ENCODE data around the gene RGS14.

RGS14 gene, protein sequence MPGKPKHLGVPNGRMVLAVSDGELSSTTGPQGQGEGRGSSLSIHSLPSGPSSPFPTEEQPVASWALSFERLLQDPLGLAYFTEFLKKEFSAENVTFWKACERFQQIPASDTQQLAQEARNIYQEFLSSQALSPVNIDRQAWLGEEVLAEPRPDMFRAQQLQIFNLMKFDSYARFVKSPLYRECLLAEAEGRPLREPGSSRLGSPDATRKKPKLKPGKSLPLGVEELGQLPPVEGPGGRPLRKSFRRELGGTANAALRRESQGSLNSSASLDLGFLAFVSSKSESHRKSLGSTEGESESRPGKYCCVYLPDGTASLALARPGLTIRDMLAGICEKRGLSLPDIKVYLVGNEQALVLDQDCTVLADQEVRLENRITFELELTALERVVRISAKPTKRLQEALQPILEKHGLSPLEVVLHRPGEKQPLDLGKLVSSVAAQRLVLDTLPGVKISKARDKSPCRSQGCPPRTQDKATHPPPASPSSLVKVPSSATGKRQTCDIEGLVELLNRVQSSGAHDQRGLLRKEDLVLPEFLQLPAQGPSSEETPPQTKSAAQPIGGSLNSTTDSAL
- 27.6 to 121 (median 64.5) reads per million in 9 experiments for total RNA-seq

DNA sequence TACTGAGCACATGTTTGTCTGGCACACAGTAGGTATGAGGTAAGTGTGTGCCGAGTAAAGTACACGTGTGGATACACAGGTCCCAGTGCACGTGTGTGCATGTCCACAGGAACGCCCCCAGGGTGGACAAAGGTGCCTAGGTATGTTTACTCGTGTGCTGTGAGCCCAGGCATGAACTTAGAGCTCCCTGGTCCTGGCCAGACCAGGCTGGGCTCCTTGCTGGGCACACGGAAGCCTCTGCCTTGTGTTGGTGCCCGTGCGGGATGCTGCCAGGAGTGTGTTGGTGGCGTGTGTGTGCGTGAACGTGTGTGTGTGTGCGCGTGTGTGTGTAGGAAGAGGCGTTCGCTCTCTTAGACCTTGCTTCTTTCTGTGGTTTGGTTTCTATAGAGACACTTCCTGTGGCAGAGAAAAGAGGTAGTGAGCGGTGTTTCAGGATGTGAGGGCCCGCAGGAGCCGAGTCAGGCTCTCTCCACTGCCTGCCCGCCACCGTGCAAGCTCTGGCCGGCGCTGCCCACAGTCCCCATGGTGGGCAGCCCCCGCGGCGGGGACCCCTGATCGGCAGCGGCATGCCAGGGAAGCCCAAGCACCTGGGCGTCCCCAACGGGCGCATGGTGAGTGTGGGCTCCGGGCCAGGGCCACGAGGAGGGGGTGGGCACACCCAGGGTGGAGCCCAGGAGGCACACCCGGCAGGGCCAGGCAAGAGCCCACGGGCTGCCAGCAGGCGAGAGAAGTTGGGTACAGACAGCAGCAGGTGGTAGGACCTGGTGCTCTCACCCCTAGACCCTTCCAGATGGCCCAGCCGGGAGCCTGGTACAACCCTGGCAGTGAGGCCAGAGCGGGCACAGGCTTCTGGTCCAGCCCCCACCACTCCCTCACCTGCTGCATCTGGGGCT lies at the start of gene RGS14:
RGS14 (plus strand) TSS at position 466 of the 893 bp plus-strand sequence; CDS start at position 567, 101 bp downstream.
- ATAC-seq (replicated peaks): peak; percentile 95
- peaks cover 35% of the 10 kb centered on the region for H3K36me3 Mint-ChIP-seq (ENCODE audit: insufficient read depth)
- peaks cover 61 to 65% of the 10 kb centered on the region in 2 donors for H3K4me1 Mint-ChIP-seq (ENCODE audit: low read depth in 2 of 2)
- H3K27me3 Mint-ChIP-seq: no peaks in the 10 kb centered on the region
- H3K4me3 Mint-ChIP-seq: peak within 1 kb of the TSS; percentile 87 to 96
- no peaks in the 10 kb centered on the region for H3K9me3 Mint-ChIP-seq
- peak within 1 kb of the TSS; percentile 92 to 98 for H3K27ac Mint-ChIP-seq
- peak; percentile 58 to 61 (median 58) for DNase-seq

DNA sequence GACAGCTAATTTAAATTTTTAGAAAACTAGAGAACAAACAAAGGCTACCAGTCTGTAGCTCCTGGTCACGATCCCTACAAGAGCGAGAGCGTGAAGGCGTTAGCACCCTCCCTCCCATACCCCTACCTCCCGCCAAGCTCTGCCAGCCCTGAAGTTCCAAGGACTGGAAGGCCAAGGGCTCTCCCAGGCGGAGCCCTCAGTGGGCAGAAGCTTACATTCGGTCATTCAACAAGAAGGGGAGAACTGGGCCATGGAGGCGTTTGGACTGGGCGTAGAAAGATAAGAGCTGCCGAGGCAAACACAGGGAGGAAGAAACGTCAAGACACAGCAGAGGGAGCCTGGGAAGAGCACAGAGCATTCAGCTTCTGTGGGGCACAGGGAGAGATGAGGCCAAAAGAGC lies 49.0 kb upstream of the RGS14 start:
- Mint-ChIP-seq H3K27me3 (no peaks in the 10 kb centered on the region), H3K36me3 (ENCODE audit: insufficient read depth) (peaks cover 45% of the 10 kb centered on the region), H3K9me3 (no peaks in the 10 kb centered on the region), H3K4me1 (ENCODE audit: low read depth in 2 of 2) (peaks cover 50 to 59% of the 10 kb centered on the region in 2 donors), H3K4me3 (peak overlapping the region; percentile 25 to 83), H3K27ac (peak overlapping the region in 1 of 2 donors; percentile 75)
- ATAC-seq (replicated peaks) (no peak), DNase-seq (no peak)

DNA sequence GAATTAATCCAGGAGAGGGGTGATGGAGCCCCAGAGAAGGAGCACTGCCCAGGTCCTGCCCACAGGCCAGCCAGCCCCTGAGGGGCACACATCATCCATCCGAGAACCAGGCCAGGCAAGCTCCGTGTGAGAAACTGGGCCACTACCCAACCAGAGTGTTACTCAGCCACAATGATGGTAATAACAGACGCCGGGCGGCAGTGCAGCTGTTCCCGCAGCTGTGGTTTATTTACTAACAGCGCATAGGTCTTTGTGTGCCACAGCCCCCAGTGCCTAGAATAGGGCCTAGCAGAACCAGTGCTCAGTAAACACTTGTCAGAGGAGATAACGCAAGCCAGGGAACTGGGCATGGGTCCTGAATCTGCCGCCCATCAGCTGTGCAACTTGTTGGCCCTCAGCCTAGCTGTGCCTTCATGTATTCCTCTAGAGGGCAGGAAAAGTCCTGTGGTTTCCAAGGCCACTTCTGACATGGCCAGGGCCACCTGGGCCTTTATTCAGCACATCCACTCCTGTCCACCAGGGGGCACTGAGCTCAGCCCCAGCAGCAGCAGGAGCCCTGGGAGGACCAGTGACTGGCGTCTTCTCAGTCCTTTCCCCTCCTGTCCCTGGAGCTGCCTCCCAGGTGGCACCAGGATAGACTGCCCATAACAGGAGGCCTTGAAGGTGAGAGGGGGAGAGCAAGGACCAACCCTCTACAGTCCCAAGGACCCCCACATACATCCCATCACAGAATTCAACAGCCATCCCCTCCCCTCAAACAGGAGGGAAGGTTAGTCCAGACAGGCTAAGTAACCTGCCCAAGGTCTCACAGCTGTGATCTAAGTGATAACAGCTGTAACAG lies 48.2 kb upstream of the RGS14 start:
- Mint-ChIP-seq H3K4me3 (peak overlapping the region; percentile 49 to 83), H3K27me3 (no peaks in the 10 kb centered on the region), H3K9me3 (no peaks in the 10 kb centered on the region), H3K4me1 (ENCODE audit: low read depth in 2 of 2) (peaks cover 42 to 51% of the 10 kb centered on the region in 2 donors), H3K27ac (peak overlapping the region in 1 of 2 donors; percentile 75), H3K36me3 (ENCODE audit: insufficient read depth) (peaks cover 37% of the 10 kb centered on the region)
- ATAC-seq (replicated peaks) (peak; percentile 26), DNase-seq (peak; percentile 64 to 68 (median 66))

DNA sequence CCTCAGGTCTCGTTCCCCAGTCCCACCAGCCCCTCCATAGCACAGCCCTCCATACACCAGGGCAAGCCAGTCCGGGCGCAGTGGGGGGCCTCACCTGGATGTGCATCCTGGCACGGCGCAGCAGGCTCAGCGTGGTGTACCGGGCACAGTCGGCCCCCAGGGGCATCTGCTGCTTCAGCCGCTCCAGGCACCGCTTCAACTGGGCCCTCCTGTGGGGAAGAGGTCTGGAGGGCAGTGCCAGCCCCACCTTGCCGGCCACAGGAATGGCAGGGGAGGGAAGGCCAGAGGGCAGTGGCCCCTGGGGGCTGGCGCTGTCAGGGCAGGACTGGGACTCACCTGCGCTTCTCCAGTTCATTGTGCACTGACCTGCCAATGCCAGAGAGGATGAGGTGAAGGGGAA lies 47.4 kb upstream of the RGS14 start:
- no peaks in the 10 kb centered on the region for H3K9me3 Mint-ChIP-seq

DNA sequence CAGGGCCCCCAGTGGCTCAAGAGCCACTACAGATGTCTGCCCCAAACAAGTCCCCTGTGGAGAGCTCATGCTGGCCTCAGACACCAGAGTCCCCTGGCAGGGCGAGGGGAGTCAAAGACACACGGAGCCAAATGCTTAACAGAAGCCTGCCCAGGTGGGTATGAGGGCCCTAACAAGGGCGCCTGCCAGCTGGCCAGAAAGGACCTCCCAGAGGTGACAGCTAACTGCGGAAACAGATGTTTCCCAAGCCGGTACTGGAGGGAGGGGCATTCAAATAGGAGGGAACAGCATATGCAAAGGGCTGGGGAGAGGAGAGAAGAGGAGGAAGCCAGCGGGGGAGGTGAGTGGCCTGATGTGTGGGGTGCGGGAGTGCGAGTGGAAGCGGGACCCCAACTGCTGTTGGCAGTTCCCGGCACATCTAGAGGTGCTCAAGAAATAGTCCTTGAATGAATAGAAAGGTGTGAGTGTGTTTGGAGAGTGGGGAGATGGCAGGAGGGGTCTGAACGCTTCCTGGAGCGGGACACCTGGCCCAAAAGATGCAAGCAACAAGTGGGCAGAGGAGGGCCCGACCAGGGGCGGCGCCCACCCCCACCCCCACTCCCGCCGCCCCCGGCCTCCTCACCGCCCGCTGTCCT lies 46.9 kb upstream of the RGS14 start:
- peaks cover 32 to 39% of the 10 kb centered on the region in 2 donors for H3K4me1 Mint-ChIP-seq (ENCODE audit: low read depth in 2 of 2)
- DNase-seq (no peak), ATAC-seq (replicated peaks) (no peak)
- no peaks in the 10 kb centered on the region for H3K9me3 Mint-ChIP-seq
- peak overlapping the region; percentile 82 to 83 for H3K4me3 Mint-ChIP-seq
- H3K36me3 Mint-ChIP-seq (ENCODE audit: insufficient read depth): peaks cover 27% of the 10 kb centered on the region
- peak overlapping the region; percentile 30 to 32 for H3K27ac Mint-ChIP-seq
- H3K27me3 Mint-ChIP-seq: no peaks in the 10 kb centered on the region

More for the DNA sequence above, 47.4 kb upstream of the RGS14 start:
- DNase-seq (no peak), ATAC-seq (replicated peaks) (no peak)
- Mint-ChIP-seq H3K27ac (peak overlapping the region in 1 of 2 donors; percentile 75), H3K4me3 (peak overlapping the region; percentile 82 to 83), H3K27me3 (no peaks in the 10 kb centered on the region), H3K4me1 (ENCODE audit: low read depth in 2 of 2) (peaks cover 36 to 43% of the 10 kb centered on the region in 2 donors), H3K36me3 (ENCODE audit: insufficient read depth) (peaks cover 31% of the 10 kb centered on the region)

DNA sequence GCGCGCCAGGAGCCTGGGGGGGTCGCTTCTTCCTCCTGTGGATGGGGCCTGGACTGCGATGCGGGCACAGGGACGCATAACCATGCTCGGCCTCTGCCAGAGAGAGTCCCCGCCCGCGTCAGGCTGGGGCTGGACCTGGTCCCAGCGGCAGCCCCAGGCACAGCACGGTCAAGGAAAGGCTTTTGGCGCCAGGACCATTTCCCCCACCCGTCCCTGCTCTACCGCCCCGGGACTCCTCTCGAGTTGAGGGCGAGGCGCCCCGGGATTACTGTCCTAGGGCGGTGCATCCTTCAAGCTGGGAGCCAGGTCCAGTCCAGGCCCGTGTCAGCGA lies 46.4 kb upstream of the RGS14 start:
- Mint-ChIP-seq H3K4me3 (peak overlapping the region; percentile 82 to 83), H3K4me1 (ENCODE audit: low read depth in 2 of 2) (peaks cover 28 to 35% of the 10 kb centered on the region in 2 donors), H3K9me3 (no peaks in the 10 kb centered on the region), H3K27me3 (no peaks in the 10 kb centered on the region), H3K36me3 (ENCODE audit: insufficient read depth) (peaks cover 22% of the 10 kb centered on the region), H3K27ac (no peak overlapping the region)
- no peak for ATAC-seq (replicated peaks)
- DNase-seq: no peak

DNA sequence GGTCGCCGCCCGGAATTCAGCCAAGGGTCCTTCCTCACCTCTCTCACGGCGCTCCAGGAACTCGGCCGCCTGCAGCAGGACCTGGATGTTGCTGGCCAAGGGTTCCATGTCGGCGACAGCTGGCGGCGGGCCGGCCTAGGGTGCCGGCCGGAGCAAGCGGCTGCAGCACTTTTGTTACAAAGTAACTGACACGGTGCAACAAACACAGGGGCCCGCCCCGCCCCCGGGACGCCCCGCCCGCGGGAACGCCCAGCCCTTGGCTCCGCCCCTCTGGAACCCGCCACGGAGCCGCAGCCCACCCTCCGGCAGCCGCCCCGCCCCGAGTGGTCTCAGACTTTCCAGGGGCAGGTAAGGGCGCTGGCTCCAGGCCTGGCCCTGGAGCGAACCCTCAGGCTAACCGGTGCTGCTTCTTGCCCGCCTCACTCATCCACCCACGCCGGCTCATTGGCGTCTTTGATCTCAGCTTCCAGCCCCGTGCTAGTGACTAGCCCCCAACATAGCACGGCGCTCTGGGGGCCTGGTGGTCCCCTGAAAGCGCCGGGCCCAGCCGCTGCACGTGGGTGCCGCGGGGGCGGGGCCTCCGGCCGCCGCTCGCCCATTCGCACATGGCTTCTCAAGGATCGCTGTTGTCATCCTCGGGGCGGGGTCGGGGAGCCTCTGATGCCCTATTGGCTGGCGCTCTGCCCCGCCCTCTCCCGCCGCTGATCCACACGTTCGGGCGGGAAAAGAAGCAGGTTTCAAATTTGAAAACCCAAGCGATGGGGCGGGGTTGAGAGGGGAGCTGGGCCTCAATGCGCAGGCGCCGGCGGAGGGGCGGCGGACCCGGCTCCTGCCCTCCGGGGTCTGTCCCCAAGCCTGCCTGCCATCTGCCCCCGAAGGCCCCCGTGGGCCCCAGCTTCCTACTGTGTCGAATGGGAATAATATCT lies 45.7 kb upstream of the RGS14 start, which contains the start of gene MXD3:
MXD3 (minus strand) TSS at position 176 of the 926 bp plus-strand sequence; CDS start at position 108, 68 bp downstream.
- Mint-ChIP-seq H3K36me3 (ENCODE audit: insufficient read depth) (peaks cover 17% of the 10 kb centered on the region), H3K9me3 (no peaks in the 10 kb centered on the region), H3K27me3 (no peaks in the 10 kb centered on the region), H3K27ac (peak within 1 kb of the TSS; percentile 46 to 65), H3K4me1 (ENCODE audit: low read depth in 2 of 2) (peaks cover 28 to 32% of the 10 kb centered on the region in 2 donors), H3K4me3 (peak within 1 kb of the TSS; percentile 82 to 83)
- peak; percentile 87 to 94 (median 92) for DNase-seq
- peak; percentile 89 for ATAC-seq (replicated peaks)

DNA sequence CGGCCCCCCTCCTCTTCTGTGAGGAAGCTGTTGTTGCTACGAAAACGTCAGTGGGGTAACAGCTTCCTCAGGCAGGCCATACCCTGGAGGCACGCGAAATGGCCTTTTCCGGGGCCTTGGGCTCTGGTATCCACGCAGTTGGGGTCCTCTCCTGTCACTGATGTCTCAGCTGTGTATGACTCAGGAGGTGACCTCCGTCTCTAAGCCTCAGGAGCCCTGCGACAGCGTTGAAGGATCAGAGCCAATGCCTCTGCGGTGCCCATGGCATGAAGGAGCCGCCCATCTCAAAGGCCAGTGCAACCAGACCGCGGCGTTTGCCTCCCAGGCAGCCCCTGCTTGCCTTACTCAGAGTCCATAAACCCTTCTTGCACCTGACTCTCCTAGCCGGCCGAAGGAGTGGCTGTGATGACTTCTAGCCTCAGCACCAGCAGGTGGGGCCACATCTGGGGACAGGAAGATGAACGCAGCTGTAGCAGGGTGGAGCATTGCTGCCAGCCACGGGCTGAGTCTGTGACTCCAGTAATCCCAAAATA lies 45.0 kb upstream of the RGS14 start:
- no peaks in the 10 kb centered on the region for H3K27me3 Mint-ChIP-seq
- peaks cover 20% of the 10 kb centered on the region for H3K36me3 Mint-ChIP-seq (ENCODE audit: insufficient read depth)
- DNase-seq: no peak
- H3K27ac Mint-ChIP-seq: peak overlapping the region; percentile 46 to 65
- ATAC-seq (replicated peaks): peak; percentile 15
- H3K4me3 Mint-ChIP-seq: peak overlapping the region; percentile 82 to 83
- no peaks in the 10 kb centered on the region for H3K9me3 Mint-ChIP-seq
- H3K4me1 Mint-ChIP-seq (ENCODE audit: low read depth in 2 of 2): peaks cover 28 to 31% of the 10 kb centered on the region in 2 donors

DNA sequence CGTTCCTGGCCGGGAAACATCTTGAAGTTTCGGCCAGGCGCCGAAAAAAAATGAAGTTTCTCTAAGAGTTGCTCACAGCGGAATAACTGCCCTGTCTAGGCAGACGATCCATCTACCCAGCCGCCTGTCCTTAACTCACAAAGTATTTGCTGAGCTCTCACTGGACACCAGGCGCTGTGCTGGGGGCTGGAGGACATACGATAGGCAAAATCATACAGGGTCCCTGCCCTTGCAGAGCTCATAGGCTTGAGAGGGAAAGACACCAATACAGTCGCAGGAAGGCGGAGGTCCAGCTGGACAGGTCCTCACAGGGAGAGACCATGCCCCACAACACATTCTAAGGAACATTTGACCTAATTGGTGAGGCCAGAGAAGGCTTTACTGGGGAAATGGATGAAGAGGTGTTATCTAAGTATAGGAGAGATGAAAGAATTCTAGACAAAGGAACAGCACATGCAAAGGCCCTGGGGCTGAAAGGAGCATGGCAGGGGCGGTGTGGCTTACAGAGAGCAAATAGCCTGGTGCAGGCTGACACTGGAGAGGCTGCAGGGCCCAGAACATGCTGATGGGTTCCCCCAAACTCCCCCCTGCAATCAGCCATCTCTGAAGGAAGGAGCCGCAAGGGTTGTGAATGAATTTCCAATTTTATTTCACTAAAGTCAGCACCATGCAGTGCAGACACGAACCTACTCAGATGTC lies 44.0 kb upstream of the RGS14 start:
- no peak for ATAC-seq (replicated peaks)
- Mint-ChIP-seq H3K4me3 (no peak overlapping the region), H3K27me3 (no peaks in the 10 kb centered on the region), H3K4me1 (ENCODE audit: low read depth in 2 of 2) (peaks cover 29 to 35% of the 10 kb centered on the region in 2 donors), H3K27ac (no peak overlapping the region), H3K36me3 (ENCODE audit: insufficient read depth) (peaks cover 22% of the 10 kb centered on the region), H3K9me3 (no peaks in the 10 kb centered on the region)
- DNase-seq: no peak

DNA sequence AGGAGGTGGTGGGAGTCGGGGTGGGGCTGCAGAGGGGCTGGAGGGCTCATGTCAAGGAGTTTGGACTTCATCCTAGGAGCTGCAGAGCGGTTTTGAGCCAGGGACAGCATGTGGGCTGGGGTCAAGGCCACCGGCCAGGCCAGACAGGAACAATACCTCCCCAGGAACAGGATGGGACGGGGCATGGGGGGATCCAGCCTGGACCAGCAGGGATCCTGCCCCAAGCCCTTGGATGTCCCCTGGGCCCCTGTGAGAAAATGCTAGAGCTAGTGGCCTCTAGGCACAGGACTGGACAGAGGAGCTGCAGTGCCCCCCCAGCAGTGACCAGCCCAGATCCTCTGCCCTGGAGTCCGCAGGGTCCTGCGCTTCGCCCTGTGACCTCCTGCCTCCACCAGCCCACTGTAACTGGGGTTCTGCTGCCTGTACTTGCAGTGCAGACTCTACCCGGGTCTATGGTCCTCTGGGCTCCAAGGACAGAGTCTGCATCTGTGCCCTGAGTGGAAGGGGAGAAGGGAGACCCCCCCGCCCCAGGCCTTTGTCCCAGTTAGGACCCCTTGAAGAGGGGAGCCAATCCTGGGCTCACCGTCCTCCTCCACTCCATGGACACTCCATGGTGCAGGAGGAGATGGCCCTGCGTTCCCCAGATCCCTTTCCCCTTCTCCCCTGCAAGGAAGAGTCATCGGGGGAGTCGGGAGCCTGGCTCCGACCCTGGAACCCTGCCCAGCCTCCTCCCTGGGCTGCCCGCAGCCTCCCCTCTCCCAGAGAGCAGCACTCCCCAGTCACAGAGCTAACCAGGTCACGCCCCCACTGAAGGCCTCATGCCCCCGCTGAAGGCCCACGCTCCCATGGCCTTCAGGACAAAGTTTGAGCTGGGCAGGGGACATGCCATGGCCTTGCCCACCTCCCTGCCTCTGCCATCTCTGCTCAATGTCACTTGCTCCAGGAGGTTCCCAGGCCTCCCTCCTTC lies 43.1 kb upstream of the RGS14 start:
- H3K4me1 Mint-ChIP-seq (ENCODE audit: low read depth in 2 of 2): peaks cover 22 to 30% of the 10 kb centered on the region in 2 donors
- no peaks in the 10 kb centered on the region for H3K27me3 Mint-ChIP-seq
- peaks cover 17% of the 10 kb centered on the region for H3K36me3 Mint-ChIP-seq (ENCODE audit: insufficient read depth)
- H3K9me3 Mint-ChIP-seq: no peaks in the 10 kb centered on the region
- H3K4me3 Mint-ChIP-seq: no peak overlapping the region
- DNase-seq (no peak), ATAC-seq (replicated peaks) (no peak)
- no peak overlapping the region for H3K27ac Mint-ChIP-seq

Data from effector memory CD8-positive, alpha-beta T cell (primary cell).